Measurements from ENCODE around the gene PDE4D.

PDE4D gene

GRCh38 chr5:59116231-59116865 lies 777.2 kb downstream of the PDE4D start:
- no peak overlapping the region for H3K27ac Mint-ChIP-seq
- peaks cover 13% of the 10 kb centered on the region for H3K36me3 Mint-ChIP-seq (ENCODE audit: low read depth)
- H3K27me3 Mint-ChIP-seq (ENCODE audit: low read depth), result no peaks in the 10 kb centered on the region
- H3K9me3 Mint-ChIP-seq, result peaks cover 10% of the 10 kb centered on the region
- no peak overlapping the region for H3K4me3 Mint-ChIP-seq
- peaks cover 16% of the 10 kb centered on the region for H3K4me1 Mint-ChIP-seq (ENCODE audit: low read depth)

- Mint-ChIP-seq H3K9me3 (peaks cover 10% of the 10 kb centered on the region), H3K27me3 (ENCODE audit: low read depth) (no peaks in the 10 kb centered on the region), H3K4me3 (no peak overlapping the region), H3K27ac (no peak overlapping the region), H3K36me3 (ENCODE audit: low read depth) (peaks cover 8% of the 10 kb centered on the region), H3K4me1 (ENCODE audit: low read depth) (peaks cover 8% of the 10 kb centered on the region)
These were observed 778.2 kb downstream of the PDE4D start for GRCh38 chr5:59115345-59115744.

DNA sequence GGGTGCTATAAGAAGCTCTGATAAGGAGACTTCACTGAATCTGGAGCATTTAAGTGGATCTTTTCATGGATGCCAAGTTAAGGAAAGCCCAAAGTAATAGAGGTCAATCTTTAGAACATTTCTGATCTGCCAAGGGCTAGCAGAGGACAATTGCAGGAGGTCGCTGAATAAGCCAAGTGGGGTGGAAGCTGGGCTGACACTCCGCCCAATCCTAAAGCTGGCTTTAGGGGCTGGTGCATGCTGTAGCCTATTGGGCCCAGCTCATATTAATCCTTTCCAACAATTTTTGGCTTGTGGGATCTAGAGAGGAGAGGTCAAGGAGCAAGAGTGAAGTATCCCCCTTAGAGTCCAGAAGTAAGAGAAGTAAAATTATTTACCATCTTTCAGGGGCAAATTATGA lies 784.1 kb downstream of the PDE4D start:
- Mint-ChIP-seq H3K4me1 (ENCODE audit: low read depth) (peaks cover 25% of the 10 kb centered on the region), H3K36me3 (ENCODE audit: low read depth) (peaks cover 2% of the 10 kb centered on the region), H3K27me3 (ENCODE audit: low read depth) (peaks cover 3% of the 10 kb centered on the region)

GRCh38 chr5:59107692-59108091 lies 785.8 kb downstream of the PDE4D start:
- no peaks in the 10 kb centered on the region for H3K36me3 Mint-ChIP-seq (ENCODE audit: low read depth)
- no peak overlapping the region for H3K4me3 Mint-ChIP-seq
- peaks cover 38% of the 10 kb centered on the region for H3K4me1 Mint-ChIP-seq (ENCODE audit: low read depth)
- H3K9me3 Mint-ChIP-seq, result peaks cover 6% of the 10 kb centered on the region
- H3K27ac Mint-ChIP-seq, result no peak overlapping the region
- H3K27me3 Mint-ChIP-seq (ENCODE audit: low read depth), result peaks cover 3% of the 10 kb centered on the region

More for the DNA sequence above, 784.1 kb downstream of the PDE4D start:
- H3K27ac Mint-ChIP-seq, result no peak overlapping the region
- H3K4me3 Mint-ChIP-seq, result no peak overlapping the region
- peaks cover 10% of the 10 kb centered on the region for H3K9me3 Mint-ChIP-seq

DNA sequence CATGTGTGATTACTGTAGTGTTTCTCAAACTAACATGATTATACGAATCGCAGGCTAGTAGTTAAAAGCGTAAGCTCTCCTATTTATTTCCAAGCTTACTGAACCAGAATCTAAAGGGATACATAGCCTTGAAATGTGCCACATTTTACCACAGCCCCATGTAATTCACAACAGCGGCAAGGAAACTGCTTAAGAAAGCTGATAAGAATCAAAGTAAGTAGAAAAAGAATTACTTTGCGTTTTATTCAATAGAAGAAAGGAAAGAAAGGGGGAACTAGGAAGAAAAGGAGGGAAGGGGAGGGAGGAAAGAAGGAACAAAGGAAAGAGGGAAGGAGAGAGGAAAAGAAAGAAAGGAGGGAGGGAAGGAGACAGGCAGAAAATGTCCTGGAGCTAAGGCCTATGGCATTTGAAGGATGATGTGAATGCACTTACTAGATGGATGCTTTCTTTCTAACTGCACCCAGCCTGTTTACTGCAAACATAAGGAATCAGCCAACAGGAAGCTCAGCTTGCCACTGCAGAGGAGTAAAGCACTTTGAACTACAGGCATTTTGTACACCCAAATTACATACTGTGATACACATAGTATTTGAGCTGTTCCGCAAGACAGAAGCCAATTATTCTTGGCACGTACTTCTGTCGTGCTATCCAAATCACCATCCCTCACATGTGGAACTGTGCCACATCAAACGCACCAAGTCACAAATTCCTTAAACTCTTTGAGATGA lies 789.0 kb downstream of the PDE4D start:
- H3K4me1 Mint-ChIP-seq (ENCODE audit: low read depth), result peaks cover 58% of the 10 kb centered on the region
- H3K9me3 Mint-ChIP-seq, result no peaks in the 10 kb centered on the region

DNA sequence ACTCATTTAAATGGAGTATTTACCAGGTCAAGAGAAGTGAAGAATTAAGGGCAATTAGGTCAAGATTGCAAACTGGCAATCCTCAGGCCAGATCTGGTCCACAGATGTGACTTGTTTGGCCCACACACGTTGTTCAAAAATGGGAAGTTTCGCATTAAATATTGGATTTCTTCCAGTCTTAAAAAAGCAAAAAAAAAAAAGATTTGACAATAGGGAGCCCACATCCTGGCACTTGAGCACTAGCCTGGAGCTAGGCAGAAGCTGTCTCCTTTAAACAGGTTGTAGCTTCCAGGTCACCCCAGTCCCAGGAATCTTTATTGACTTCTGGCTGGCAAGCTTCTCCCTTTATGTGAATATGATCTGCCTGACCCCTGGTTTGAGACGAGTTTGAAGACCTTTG lies 790.2 kb downstream of the PDE4D start:
- no peak overlapping the region for H3K27ac Mint-ChIP-seq
- peaks cover 71% of the 10 kb centered on the region for H3K4me1 Mint-ChIP-seq (ENCODE audit: low read depth)
- H3K9me3 Mint-ChIP-seq, result no peaks in the 10 kb centered on the region
- peaks cover 3% of the 10 kb centered on the region for H3K36me3 Mint-ChIP-seq (ENCODE audit: low read depth)
- H3K4me3 Mint-ChIP-seq, result no peak overlapping the region
- H3K27me3 Mint-ChIP-seq (ENCODE audit: low read depth), result peaks cover 3% of the 10 kb centered on the region

More for the DNA sequence above, 789.0 kb downstream of the PDE4D start:
- Mint-ChIP-seq H3K27me3 (ENCODE audit: low read depth) (peaks cover 3% of the 10 kb centered on the region), H3K36me3 (ENCODE audit: low read depth) (peaks cover 3% of the 10 kb centered on the region), H3K4me3 (no peak overlapping the region), H3K27ac (peak overlapping the region; percentile 49)

DNA sequence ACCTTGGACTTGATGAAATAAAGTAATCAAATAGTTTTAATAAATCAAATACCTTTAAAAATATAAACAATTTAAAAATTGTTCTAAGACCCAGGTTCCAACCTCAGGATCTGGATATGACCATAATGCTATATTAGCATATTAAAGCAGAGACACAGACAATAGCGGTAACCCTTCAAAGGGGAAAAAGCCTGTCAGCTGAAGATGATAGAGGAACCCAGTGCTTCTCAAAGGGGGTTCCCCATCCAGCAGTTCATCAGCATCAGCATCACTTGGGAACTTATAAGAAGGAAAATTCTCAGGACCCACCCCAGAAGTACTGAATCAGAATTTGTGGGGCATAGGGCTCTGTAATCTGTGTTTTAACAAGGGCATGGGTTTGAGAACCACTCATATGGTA lies 791.1 kb downstream of the PDE4D start:
- no peak overlapping the region for H3K4me3 Mint-ChIP-seq
- H3K27ac Mint-ChIP-seq, result no peak overlapping the region
- H3K27me3 Mint-ChIP-seq (ENCODE audit: low read depth), result peaks cover 3% of the 10 kb centered on the region
- peaks cover 70% of the 10 kb centered on the region for H3K4me1 Mint-ChIP-seq (ENCODE audit: low read depth)
- peaks cover 5% of the 10 kb centered on the region for H3K36me3 Mint-ChIP-seq (ENCODE audit: low read depth)
- peaks cover 3% of the 10 kb centered on the region for H3K9me3 Mint-ChIP-seq

DNA sequence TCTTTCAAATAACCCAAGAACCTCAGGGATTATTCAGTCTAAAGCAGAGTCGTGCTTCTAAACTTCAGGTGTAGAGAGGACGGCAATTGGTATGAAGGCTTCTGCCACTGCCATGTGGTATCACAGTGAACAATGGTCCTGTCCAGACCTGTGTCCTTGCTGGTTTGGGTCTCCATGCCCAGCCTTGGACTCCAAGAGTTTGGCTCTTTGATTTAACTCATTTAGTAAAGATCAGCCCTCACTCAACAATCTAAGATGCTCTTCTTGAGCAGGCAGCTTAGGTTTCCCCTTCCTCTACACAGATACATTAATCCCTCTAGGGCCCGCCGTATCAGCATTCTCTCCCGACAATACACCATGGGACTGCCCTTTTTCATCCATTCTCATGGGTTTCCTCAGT lies 792.7 kb downstream of the PDE4D start:
- Mint-ChIP-seq H3K27me3 (ENCODE audit: low read depth) (peaks cover 3% of the 10 kb centered on the region), H3K36me3 (ENCODE audit: low read depth) (peaks cover 9% of the 10 kb centered on the region), H3K27ac (peak overlapping the region; percentile 91), H3K4me3 (peak overlapping the region; percentile 9), H3K4me1 (ENCODE audit: low read depth) (peaks cover 77% of the 10 kb centered on the region), H3K9me3 (peaks cover 4% of the 10 kb centered on the region)

GRCh38 chr5:59099995-59100345 lies 793.6 kb downstream of the PDE4D start:
- Mint-ChIP-seq H3K9me3 (peaks cover 6% of the 10 kb centered on the region), H3K36me3 (ENCODE audit: low read depth) (peaks cover 10% of the 10 kb centered on the region), H3K4me1 (ENCODE audit: low read depth) (peaks cover 76% of the 10 kb centered on the region), H3K27me3 (ENCODE audit: low read depth) (peaks cover 3% of the 10 kb centered on the region), H3K4me3 (peak overlapping the region; percentile 67), H3K27ac (peak overlapping the region; percentile 91)

GRCh38 chr5:59099270-59099994 lies 794.1 kb downstream of the PDE4D start:
- Mint-ChIP-seq H3K27me3 (ENCODE audit: low read depth) (peaks cover 1% of the 10 kb centered on the region), H3K36me3 (ENCODE audit: low read depth) (peaks cover 10% of the 10 kb centered on the region), H3K27ac (peak overlapping the region; percentile 91), H3K9me3 (peaks cover 6% of the 10 kb centered on the region), H3K4me3 (peak overlapping the region; percentile 67), H3K4me1 (ENCODE audit: low read depth) (peaks cover 70% of the 10 kb centered on the region)

- Mint-ChIP-seq H3K4me3 (peak overlapping the region; percentile 50), H3K27ac (peak overlapping the region; percentile 91), H3K36me3 (ENCODE audit: low read depth) (peaks cover 12% of the 10 kb centered on the region), H3K9me3 (peaks cover 6% of the 10 kb centered on the region), H3K4me1 (ENCODE audit: low read depth) (peaks cover 70% of the 10 kb centered on the region), H3K27me3 (ENCODE audit: low read depth) (no peaks in the 10 kb centered on the region)
These were observed 794.8 kb downstream of the PDE4D start for GRCh38 chr5:59098743-59099142.

GRCh38 chr5:59097712-59098111 lies 795.8 kb downstream of the PDE4D start:
- peaks cover 6% of the 10 kb centered on the region for H3K9me3 Mint-ChIP-seq
- H3K27me3 Mint-ChIP-seq (ENCODE audit: low read depth), result no peaks in the 10 kb centered on the region
- peaks cover 12% of the 10 kb centered on the region for H3K36me3 Mint-ChIP-seq (ENCODE audit: low read depth)
- peak overlapping the region; percentile 46 for H3K27ac Mint-ChIP-seq
- peaks cover 69% of the 10 kb centered on the region for H3K4me1 Mint-ChIP-seq (ENCODE audit: low read depth)
- peak overlapping the region; percentile 3 for H3K4me3 Mint-ChIP-seq

GRCh38 chr5:59097116-59097515 lies 796.4 kb downstream of the PDE4D start:
- peaks cover 72% of the 10 kb centered on the region for H3K4me1 Mint-ChIP-seq (ENCODE audit: low read depth)
- no peak overlapping the region for H3K27ac Mint-ChIP-seq
- peaks cover 11% of the 10 kb centered on the region for H3K36me3 Mint-ChIP-seq (ENCODE audit: low read depth)
- no peak overlapping the region for H3K4me3 Mint-ChIP-seq
- no peaks in the 10 kb centered on the region for H3K27me3 Mint-ChIP-seq (ENCODE audit: low read depth)
- peaks cover 6% of the 10 kb centered on the region for H3K9me3 Mint-ChIP-seq

DNA sequence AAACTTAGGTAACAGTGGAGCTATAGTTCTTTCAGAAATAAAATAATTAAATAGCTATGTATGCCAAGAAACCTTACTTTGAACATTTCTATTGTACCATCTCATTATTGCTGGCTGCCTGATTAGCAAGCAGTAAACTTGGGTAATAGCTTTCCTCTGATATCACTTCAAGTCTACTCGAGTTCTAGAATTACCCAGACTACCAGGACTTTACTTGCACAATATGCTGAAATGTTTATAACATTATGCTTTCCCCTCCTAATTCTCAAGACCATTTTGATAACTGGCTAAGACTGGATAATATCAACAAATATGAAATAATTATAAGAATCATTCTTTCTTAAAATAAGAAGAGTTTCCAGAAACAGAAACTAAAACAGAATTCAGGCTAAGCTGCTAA lies 798.0 kb downstream of the PDE4D start:
- Mint-ChIP-seq H3K4me1 (ENCODE audit: low read depth) (peaks cover 66% of the 10 kb centered on the region), H3K9me3 (peaks cover 6% of the 10 kb centered on the region), H3K4me3 (no peak overlapping the region), H3K27me3 (ENCODE audit: low read depth) (peaks cover under 1% of the 10 kb centered on the region), H3K27ac (no peak overlapping the region), H3K36me3 (ENCODE audit: low read depth) (peaks cover 12% of the 10 kb centered on the region)

GRCh38 chr5:59094864-59095263 lies 798.7 kb downstream of the PDE4D start:
- peaks cover 6% of the 10 kb centered on the region for H3K9me3 Mint-ChIP-seq
- H3K4me1 Mint-ChIP-seq (ENCODE audit: low read depth), result peaks cover 60% of the 10 kb centered on the region
- H3K36me3 Mint-ChIP-seq (ENCODE audit: low read depth), result peaks cover 10% of the 10 kb centered on the region
- H3K4me3 Mint-ChIP-seq, result no peak overlapping the region
- H3K27ac Mint-ChIP-seq, result no peak overlapping the region
- peaks cover 4% of the 10 kb centered on the region for H3K27me3 Mint-ChIP-seq (ENCODE audit: low read depth)

Data from T-helper 1 cell treated with Interleukin-12 subunit alpha and Interleukin-12 subunit beta and Interleukin-4 antibody, amounts not matched to agents 30 μg/mL and 1 μg/mL, for 36 hours (primary cell).